Suprapubic skin (tissue), 3 donors: Measurements from ENCODE around the gene GSTA5.
"Not testable (repeated sequence)": the region's sequence is repeated elsewhere in the genome, so short reads cannot be mapped to it uniquely, and the experiment has no call there.

Experiments used
- POLR2A ChIP-seq, 2 donors: fragments of 450-650 bp; IDR thresholded peaks; one replicate each; pipeline ENCODE4 v1.6.1; 2017; ENCODE audit warnings: antibody characterized with exemption in 2 of 2, mild to moderate bottlenecking in 2 of 2, moderate library complexity in 2 of 2
- TF ChIP-seq, protein P1 (sequence below), 2 donors: fragments of 200-600 bp in 1 of 2; fragments of 450-650 bp in 1 of 2; sonication (generic) in 1 of 2; IDR thresholded peaks; one replicate each; pipeline ENCODE4 v1.5.1; 2016 to 2019; ENCODE audit warnings: antibody characterized with exemption in 2 of 2, mild to moderate bottlenecking in 1 of 2, moderate library complexity in 1 of 2

DNA sequence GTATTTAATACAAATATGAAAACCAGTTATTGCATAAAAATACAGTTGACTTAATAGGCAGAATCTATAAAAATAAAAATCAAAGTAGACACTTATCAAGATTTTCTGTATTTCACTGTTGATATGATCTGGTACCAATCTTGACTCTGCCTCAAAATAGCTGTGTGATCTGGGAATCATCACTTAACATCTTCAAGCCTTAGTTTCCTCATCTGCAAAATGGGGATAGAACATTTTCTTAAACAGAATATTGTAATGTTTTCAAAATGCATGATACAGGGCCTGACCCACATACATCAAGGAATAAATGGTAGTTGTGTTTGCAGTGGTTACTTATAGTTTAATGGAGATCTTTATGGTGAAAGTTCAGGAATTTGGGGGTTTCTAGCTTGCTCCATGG, 58.4 kb downstream of the GSTA5 start:
- not testable (repeated sequence) for TF ChIP-seq POLR2A (IDR thresholded peaks at IDR 0.05)
- TF ChIP-seq, protein P1, sequence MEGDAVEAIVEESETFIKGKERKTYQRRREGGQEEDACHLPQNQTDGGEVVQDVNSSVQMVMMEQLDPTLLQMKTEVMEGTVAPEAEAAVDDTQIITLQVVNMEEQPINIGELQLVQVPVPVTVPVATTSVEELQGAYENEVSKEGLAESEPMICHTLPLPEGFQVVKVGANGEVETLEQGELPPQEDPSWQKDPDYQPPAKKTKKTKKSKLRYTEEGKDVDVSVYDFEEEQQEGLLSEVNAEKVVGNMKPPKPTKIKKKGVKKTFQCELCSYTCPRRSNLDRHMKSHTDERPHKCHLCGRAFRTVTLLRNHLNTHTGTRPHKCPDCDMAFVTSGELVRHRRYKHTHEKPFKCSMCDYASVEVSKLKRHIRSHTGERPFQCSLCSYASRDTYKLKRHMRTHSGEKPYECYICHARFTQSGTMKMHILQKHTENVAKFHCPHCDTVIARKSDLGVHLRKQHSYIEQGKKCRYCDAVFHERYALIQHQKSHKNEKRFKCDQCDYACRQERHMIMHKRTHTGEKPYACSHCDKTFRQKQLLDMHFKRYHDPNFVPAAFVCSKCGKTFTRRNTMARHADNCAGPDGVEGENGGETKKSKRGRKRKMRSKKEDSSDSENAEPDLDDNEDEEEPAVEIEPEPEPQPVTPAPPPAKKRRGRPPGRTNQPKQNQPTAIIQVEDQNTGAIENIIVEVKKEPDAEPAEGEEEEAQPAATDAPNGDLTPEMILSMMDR (IDR thresholded peaks at IDR 0.05) = not testable (repeated sequence)
